ENCODE results near the gene CES3.

DNA sequence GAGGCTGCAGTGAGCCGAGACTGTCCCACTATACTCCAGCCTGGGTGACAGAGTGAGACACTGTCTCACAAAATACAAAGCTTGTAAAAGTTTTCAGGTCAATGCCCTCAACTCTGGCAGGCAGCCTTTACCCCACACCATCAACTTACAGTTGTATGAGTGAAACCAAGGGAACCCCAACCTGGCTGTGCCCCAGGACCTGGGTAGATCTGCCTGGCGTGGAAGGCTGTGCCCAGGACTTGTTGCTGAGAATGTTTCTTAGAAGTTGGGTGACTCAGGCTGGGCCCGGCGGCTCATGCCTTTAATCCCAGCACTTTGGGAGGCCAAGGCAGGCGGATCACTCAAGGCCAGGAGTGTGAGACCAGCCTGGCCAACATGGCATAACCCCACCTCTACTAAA lies 7.8 kb downstream of the CES3 start:
- TF ChIP-seq, protein P1, sequence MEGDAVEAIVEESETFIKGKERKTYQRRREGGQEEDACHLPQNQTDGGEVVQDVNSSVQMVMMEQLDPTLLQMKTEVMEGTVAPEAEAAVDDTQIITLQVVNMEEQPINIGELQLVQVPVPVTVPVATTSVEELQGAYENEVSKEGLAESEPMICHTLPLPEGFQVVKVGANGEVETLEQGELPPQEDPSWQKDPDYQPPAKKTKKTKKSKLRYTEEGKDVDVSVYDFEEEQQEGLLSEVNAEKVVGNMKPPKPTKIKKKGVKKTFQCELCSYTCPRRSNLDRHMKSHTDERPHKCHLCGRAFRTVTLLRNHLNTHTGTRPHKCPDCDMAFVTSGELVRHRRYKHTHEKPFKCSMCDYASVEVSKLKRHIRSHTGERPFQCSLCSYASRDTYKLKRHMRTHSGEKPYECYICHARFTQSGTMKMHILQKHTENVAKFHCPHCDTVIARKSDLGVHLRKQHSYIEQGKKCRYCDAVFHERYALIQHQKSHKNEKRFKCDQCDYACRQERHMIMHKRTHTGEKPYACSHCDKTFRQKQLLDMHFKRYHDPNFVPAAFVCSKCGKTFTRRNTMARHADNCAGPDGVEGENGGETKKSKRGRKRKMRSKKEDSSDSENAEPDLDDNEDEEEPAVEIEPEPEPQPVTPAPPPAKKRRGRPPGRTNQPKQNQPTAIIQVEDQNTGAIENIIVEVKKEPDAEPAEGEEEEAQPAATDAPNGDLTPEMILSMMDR (IDR thresholded peaks at IDR 0.05) = no peak
- TF ChIP-seq POLR2A (IDR thresholded peaks at IDR 0.05) = no peak
